Peyer's patch (tissue), 4 donors: ENCODE data around the gene VPS4B. TPM values are rescaled to one million over a fixed set of nuclear protein-coding genes. Genes with fewer than 3 reads are reported as not detected.
A peak's percentile ranks its signal among the peaks of the same experiment; 100 is the strongest.

Experiments used
- DNase-seq, 3 donors: peaks; one replicate each; pipeline ENCODE4 v3.0.0-alpha.2; 2017 to 2019
- H3K27ac ChIP-seq, 4 donors: fragments of 200-600 bp; sonication (generic); one replicate each; pipeline ENCODE4 v1.5.1; 2016 to 2019
- H3K27me3 ChIP-seq, 2 donors: fragments of 200-600 bp; sonication (generic); one replicate each; pipeline ENCODE4 v1.5.1; 2019
- H3K36me3 ChIP-seq, 3 donors: fragments of 200-600 bp; sonication (generic); one replicate each; pipeline ENCODE4 v1.5.1; 2016 to 2019
- H3K4me1 ChIP-seq, 4 donors: fragments of 200-600 bp; sonication (generic); one replicate each; pipeline ENCODE4 v1.5.1; 2016 to 2019
- H3K4me3 ChIP-seq, 4 donors: fragments of 200-600 bp; sonication (generic); 1 replicate in 3 of 4; 2 replicates in 1 of 4; pipeline ENCODE4 v1.5.1; 2016 to 2019; ENCODE audit warnings: mild to moderate bottlenecking in 1 of 4
- H3K9me3 ChIP-seq, 4 donors: fragments of 200-600 bp; sonication (generic); one replicate each; pipeline ENCODE4 v1.5.1; 2016 to 2019; ENCODE audit warnings: mild to moderate bottlenecking in 1 of 4
- CTCF ChIP-seq, 6 experiments: fragments of 450-650 bp in 4 of 6; fragments of 200-600 bp in 2 of 6; sonication (generic) in 1 of 6; IDR thresholded peaks; one replicate each; pipeline ENCODE4 v1.5.1; 2017 to 2019; ENCODE audit warnings: antibody characterized with exemption in 6 of 6, mild to moderate bottlenecking in 3 of 6, moderate library complexity in 1 of 6
- POLR2A ChIP-seq, 2 donors: fragments of 450-650 bp; IDR thresholded peaks; one replicate each; pipeline ENCODE4 v1.5.1; 2017; ENCODE audit warnings: antibody characterized with exemption in 2 of 2, mild to moderate bottlenecking in 2 of 2, moderate library complexity in 2 of 2
- total RNA-seq, 4 donors: library from RNA; depleted of rRNA; stranded (reverse); fragments of >200 nt; gene quantifications; one replicate each; pipeline ENCODE4 v1.1.0, GENCODE V29; 2016

Gene VPS4B
- total RNA-seq, 4 donors from 2014 or later, result 34.7 to 68.7 (median 47.0) TPM

GRCh38 chr18:63427558-63427957 is 5.3 kb upstream of the VPS4B start:
- peaks cover 0 to 6% (median 0%) of the 10 kb centered on the region in 4 donors for H3K4me1 ChIP-seq
- TF ChIP-seq POLR2A (IDR thresholded peaks at IDR 0.05) (no peak), CTCF (IDR thresholded peaks at IDR 0.05) (no peak)
- no peaks in the 10 kb centered on the region for H3K9me3 ChIP-seq
- peak in 1 of 3 donors; percentile 75 for DNase-seq
- H3K4me3 ChIP-seq, result no peak overlapping the region
- H3K36me3 ChIP-seq, result no peaks in the 10 kb centered on the region
- H3K27me3 ChIP-seq, result no peaks in the 10 kb centered on the region
- peak overlapping the region in 2 of 4 donors; percentile 19 to 74 for H3K27ac ChIP-seq

DNA sequence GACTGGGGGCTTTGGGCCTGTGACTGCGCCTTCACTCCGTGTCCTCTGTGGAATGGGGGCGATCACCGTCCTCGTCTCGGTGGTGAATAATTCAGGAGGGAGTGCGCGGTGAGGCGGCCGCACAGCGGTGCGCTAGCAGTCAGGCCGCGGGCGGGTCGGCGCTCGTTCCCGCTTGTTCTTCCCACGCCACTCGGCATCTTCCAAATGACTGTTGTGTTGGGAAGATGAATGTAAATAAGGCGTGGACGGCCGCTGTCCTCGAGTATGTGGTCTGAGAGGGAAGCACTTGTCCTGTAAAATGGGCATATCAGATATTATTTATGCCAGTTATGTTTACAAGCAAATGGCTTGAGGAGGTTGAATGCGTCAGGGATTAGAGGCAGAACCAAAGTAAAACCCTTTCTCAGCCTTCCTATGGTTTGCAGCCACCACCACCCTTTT is 608 bp upstream of the VPS4B start:
- DNase-seq, result no peak
- peaks cover 0 to 17% (median 0%) of the 10 kb centered on the region in 3 donors for H3K36me3 ChIP-seq

DNA sequence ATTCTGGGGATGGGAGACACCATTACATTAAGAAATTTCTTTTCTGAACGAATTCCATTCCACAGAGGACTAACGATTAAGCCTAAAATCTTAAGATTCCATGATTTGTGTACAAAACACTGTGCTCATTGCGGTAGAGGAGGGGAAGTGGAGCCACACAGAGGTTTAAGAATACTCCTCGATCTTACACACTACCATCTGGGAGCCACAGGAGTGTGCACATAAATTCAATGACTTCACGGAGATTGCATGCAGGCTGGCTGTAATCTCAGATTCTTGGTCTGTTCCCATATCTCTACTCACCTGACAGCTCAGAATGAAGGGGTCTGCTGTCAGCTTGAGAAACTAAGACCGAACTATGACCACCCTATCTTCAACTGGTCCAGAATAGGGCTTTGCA is 762 bp downstream of the VPS4B start:
- DNase-seq, result no peak
- Histone ChIP-seq H3K27ac (peak overlapping the region; percentile 94 to 98 (median 96)), H3K27me3 (no peaks in the 10 kb centered on the region), H3K36me3 (peaks cover 0 to 20% (median 0%) of the 10 kb centered on the region in 3 donors), H3K9me3 (no peaks in the 10 kb centered on the region), H3K4me3 (peak overlapping the region; percentile 75 to 100 (median 87)), H3K4me1 (peaks cover 0 to 6% (median 4%) of the 10 kb centered on the region in 4 donors)
- TF ChIP-seq CTCF (IDR thresholded peaks at IDR 0.05), result no peak

More for the DNA sequence above, 608 bp upstream of the VPS4B start:
- Histone ChIP-seq H3K9me3 (no peaks in the 10 kb centered on the region), H3K27me3 (no peaks in the 10 kb centered on the region), H3K27ac (peak overlapping the region; percentile 94 to 98 (median 96)), H3K4me1 (peaks cover 0 to 6% (median 4%) of the 10 kb centered on the region in 4 donors), H3K4me3 (peak overlapping the region; percentile 75 to 100 (median 87))
- TF ChIP-seq CTCF (IDR thresholded peaks at IDR 0.05) (peak in 1 of 6 experiments; percentile 24), POLR2A (IDR thresholded peaks at IDR 0.05) (no peak)

DNA sequence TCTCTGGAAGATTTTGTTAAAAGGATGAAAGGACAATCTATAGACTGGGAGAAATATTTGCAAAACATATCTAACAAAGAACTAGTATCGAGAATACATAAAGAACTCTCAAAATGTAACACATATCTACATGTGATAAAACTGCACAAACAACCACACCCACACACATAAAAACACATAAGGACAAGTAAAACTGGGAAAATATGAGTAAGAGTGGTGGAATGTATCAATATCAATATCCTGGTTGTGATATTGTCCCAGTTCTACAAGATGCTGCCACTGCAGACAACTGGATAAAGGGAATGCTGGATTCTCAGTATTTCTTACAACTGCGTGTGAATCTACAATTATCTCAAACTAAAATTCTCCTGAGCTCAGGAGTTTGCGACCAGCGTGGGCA is 9.3 kb downstream of the VPS4B start:
- DNase-seq, result no peak
- peaks cover 0 to 15% (median 0%) of the 10 kb centered on the region in 4 donors for H3K4me1 ChIP-seq
- H3K4me3 ChIP-seq, result no peak overlapping the region
- TF ChIP-seq POLR2A (IDR thresholded peaks at IDR 0.05) (no peak), CTCF (IDR thresholded peaks at IDR 0.05) (no peak)
- H3K36me3 ChIP-seq, result peaks cover 0 to 60% (median 0%) of the 10 kb centered on the region in 3 donors
- H3K27ac ChIP-seq, result no peak overlapping the region
- no peaks in the 10 kb centered on the region for H3K27me3 ChIP-seq
- H3K9me3 ChIP-seq, result no peaks in the 10 kb centered on the region

- TF ChIP-seq POLR2A (IDR thresholded peaks at IDR 0.05) (no peak), CTCF (IDR thresholded peaks at IDR 0.05) (no peak)
- Histone ChIP-seq H3K9me3 (no peaks in the 10 kb centered on the region), H3K27me3 (no peaks in the 10 kb centered on the region), H3K4me3 (no peak overlapping the region), H3K36me3 (peaks cover 0 to 55% (median 0%) of the 10 kb centered on the region in 3 donors), H3K27ac (no peak overlapping the region), H3K4me1 (peaks cover 0 to 21% (median 0%) of the 10 kb centered on the region in 4 donors)
- DNase-seq, result peak in 1 of 3 donors; percentile 58
These were observed 11.5 kb downstream of the VPS4B start for GRCh38 chr18:63410792-63411191.
